Thyroid gland (tissue), 4 donors: ENCODE measurements around the gene RAB14. TPM values are rescaled to one million over a fixed set of nuclear protein-coding genes. Genes with fewer than 3 reads are reported as not detected.

Experiments used
- DNase-seq, 2 donors: peaks; one replicate each; pipeline ENCODE4 v3.0.0-alpha.2; 2019
- H3K27ac ChIP-seq, 3 donors: fragments of 200-600 bp; sonication (generic); 1 replicate in 2 of 3; 2 replicates in 1 of 3; pipeline ENCODE4 v1.5.1; 2016 to 2019; ENCODE audit warnings: mild to moderate bottlenecking in 1 of 3, moderate library complexity in 1 of 3
- H3K27me3 ChIP-seq: fragments of 200-600 bp; sonication (generic); one replicate; pipeline ENCODE4 v1.5.1; 2019
- H3K36me3 ChIP-seq, 2 donors: fragments of 200-600 bp; sonication (generic); one replicate each; pipeline ENCODE4 v1.5.1; 2016 to 2019
- H3K4me1 ChIP-seq, 2 donors: fragments of 200-600 bp; sonication (generic); one replicate each; pipeline ENCODE4 v1.5.1; 2017 to 2019
- H3K4me3 ChIP-seq, 3 donors: fragments of 200-600 bp; sonication (generic); replicated peaks in 1 of 3; 1 replicate in 2 of 3; 2 replicates in 1 of 3; pipeline ENCODE4 v1.5.1; 2016; ENCODE audit warnings: mild to moderate bottlenecking in 1 of 3
- H3K9me3 ChIP-seq: fragments of 200-600 bp; sonication (generic); one replicate; pipeline ENCODE4 v1.5.1; 2017
- CTCF ChIP-seq, 6 experiments: fragments of 200-600 bp in 3 of 6; fragments of 450-650 bp in 3 of 6; sonication (generic) in 3 of 6; IDR thresholded peaks; one replicate each; pipeline ENCODE4 v1.5.1; 2016 to 2019; ENCODE audit warnings: antibody characterized with exemption in 6 of 6, mild to moderate bottlenecking in 2 of 6, inconsistent platforms in 1 of 6, moderate library complexity in 1 of 6
- POLR2A ChIP-seq, 2 donors: fragments of 450-650 bp; IDR thresholded peaks; one replicate each; pipeline ENCODE4 v1.6.1; 2017; ENCODE audit warnings: antibody characterized with exemption in 2 of 2, mild to moderate bottlenecking in 2 of 2, moderate library complexity in 1 of 2
- WGBS, 2 donors: methylation state at CpG; one replicate each; pipeline ENCODE4 v1.1.5; 2017; 5-methylcytosine and 5-hydroxymethylcytosine counted together
- intact Hi-C: fragments of 100-400 bp; cut with DNase I; formaldehyde crosslinking; loops from one replicate; pipeline ENCODE4 v1.15.1; 2023
- total RNA-seq, 4 donors: library from RNA; depleted of rRNA; stranded (reverse); fragments of >200 nt; gene quantifications; one replicate each; pipeline ENCODE4 v1.2.3, GENCODE V29; 2016

Gene RAB14
- total RNA-seq, 4 donors from 2014 or later = 44.6 to 55.8 (median 49.1) TPM

GRCh38 chr9:121221664-121222055 is 20.0 kb upstream of the RAB14 start:
- H3K36me3 ChIP-seq = no peaks in the 10 kb centered on the region
- DNase-seq = no peak
- intact Hi-C loops = no loop called here
- H3K4me1 ChIP-seq = no peaks in the 10 kb centered on the region
- H3K27me3 ChIP-seq = no peaks in the 10 kb centered on the region
- H3K27ac ChIP-seq = no peak overlapping the region
- no peaks in the 10 kb centered on the region for H3K9me3 ChIP-seq
- TF ChIP-seq POLR2A (IDR thresholded peaks at IDR 0.05) = no peak
- TF ChIP-seq CTCF (IDR thresholded peaks at IDR 0.05) = no peak
- 95% methylated on average over 2 of the region's 2 CpGs for WGBS, 2 donors
- no peak overlapping the region for H3K4me3 ChIP-seq

DNA sequence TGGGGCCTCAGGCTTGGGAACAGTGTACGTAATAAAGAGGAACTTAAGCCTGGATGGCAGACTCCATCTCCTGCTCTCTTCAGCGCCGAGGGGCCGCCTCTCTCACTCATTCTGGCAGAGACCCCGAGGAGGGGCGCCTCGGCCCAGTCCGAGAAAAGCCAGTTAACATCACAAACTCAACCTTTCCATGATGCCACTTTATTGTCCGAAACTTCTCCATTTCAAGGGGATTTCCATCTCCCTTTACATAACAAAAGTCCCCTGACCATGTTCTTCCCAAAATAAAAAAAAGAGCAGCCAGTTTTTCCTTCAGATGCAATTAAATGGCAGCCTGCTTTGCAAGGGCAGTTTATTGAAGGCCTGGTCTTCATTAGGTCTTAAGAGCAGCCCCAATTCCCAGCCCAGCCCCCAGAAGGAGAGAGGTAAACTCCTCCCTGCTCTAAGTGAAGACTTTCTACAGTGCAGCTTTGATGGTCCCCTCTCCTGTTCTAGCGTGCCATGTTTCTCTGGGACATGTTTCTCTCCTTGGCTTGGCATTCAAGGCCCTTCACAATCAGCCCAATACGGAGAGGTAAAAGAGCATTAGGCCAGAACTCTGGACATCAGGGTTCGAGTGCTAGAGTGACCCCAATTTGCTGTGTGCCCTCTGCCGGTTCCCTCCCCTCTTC is 19.5 kb upstream of the RAB14 start:
- 79 to 82% methylated on average over 13 of the region's 13 CpGs for WGBS, 2 donors
- DNase-seq = no peak
- Histone ChIP-seq H3K9me3 (no peaks in the 10 kb centered on the region), H3K27ac (no peak overlapping the region), H3K4me3 (no peak overlapping the region), H3K4me1 (no peaks in the 10 kb centered on the region), H3K27me3 (no peaks in the 10 kb centered on the region), H3K36me3 (no peaks in the 10 kb centered on the region)
- no peak for TF ChIP-seq CTCF (IDR thresholded peaks at IDR 0.05)
- no peak for TF ChIP-seq POLR2A (IDR thresholded peaks at IDR 0.05)
- intact Hi-C loops = no loop called here

- no peak overlapping the region for H3K27ac ChIP-seq
- H3K4me1 ChIP-seq = no peaks in the 10 kb centered on the region
- no peaks in the 10 kb centered on the region for H3K9me3 ChIP-seq
- H3K4me3 ChIP-seq = no peak overlapping the region
- 90 to 91% methylated on average over 3 of the region's 3 CpGs for WGBS, 2 donors
- H3K36me3 ChIP-seq = no peaks in the 10 kb centered on the region
- intact Hi-C loops = no loop called here
- no peaks in the 10 kb centered on the region for H3K27me3 ChIP-seq
- TF ChIP-seq CTCF (IDR thresholded peaks at IDR 0.05) (no peak), POLR2A (IDR thresholded peaks at IDR 0.05) (no peak)
- DNase-seq = no peak
These were observed 17.9 kb upstream of the RAB14 start for GRCh38 chr9:121219530-121219929.

DNA sequence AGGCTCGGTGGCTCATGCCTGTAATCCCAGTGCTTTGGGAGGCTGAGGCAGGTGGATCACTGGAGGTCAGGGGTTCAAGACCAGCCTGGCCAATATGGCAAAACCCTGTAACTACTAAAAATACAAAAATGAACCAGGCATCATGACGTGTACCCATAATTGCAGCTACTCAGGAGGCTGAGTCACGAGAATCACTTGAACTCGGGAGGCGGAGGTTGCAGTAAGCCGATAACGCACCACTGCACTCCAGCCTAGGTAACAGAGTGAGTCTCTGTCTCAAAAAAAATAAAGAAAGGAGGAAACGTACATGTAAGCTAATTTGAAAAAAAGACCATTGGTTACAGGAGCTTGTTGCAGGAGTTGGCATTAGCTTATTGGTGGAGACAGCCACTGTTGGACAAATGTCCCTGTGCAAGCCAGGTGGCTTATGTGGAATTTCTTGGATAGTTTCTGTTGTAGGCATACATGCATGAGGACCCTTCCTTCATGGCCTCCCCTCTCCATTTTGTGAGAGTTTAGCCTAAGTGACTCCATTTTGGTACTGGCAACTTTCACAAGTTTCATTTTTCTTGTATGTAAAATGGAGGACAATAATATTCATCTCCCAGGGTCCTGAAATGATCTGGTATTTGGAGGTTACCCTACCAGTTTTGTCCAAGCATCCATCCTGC is 16.8 kb upstream of the RAB14 start:
- 94 to 97% methylated on average over 8 of the region's 8 CpGs for WGBS, 2 donors
- TF ChIP-seq CTCF (IDR thresholded peaks at IDR 0.05) (no peak), POLR2A (IDR thresholded peaks at IDR 0.05) (no peak)
- DNase-seq = no peak
- intact Hi-C loops = no loop called here
- H3K9me3 ChIP-seq = no peaks in the 10 kb centered on the region
- no peaks in the 10 kb centered on the region for H3K27me3 ChIP-seq
- H3K4me3 ChIP-seq = no peak overlapping the region
- H3K4me1 ChIP-seq = no peaks in the 10 kb centered on the region
- H3K36me3 ChIP-seq = no peaks in the 10 kb centered on the region
- no peak overlapping the region for H3K27ac ChIP-seq

- no peaks in the 10 kb centered on the region for H3K9me3 ChIP-seq
- WGBS, 2 donors = 97% methylated on average over 4 of the region's 4 CpGs
- no peak overlapping the region for H3K4me3 ChIP-seq
- H3K27me3 ChIP-seq = no peaks in the 10 kb centered on the region
- no peak overlapping the region for H3K27ac ChIP-seq
- H3K36me3 ChIP-seq = no peaks in the 10 kb centered on the region
- DNase-seq = no peak
- TF ChIP-seq CTCF (IDR thresholded peaks at IDR 0.05) (no peak), POLR2A (IDR thresholded peaks at IDR 0.05) (no peak)
- peaks cover 0 to 7% of the 10 kb centered on the region in 2 donors for H3K4me1 ChIP-seq
- intact Hi-C loops = no loop called here
These were observed 16.1 kb upstream of the RAB14 start for GRCh38 chr9:121217609-121218292.
